ENCODE results near the gene TTLL3. TPM values are rescaled to one million over a fixed set of nuclear protein-coding genes. Genes with fewer than 3 reads are reported as not detected.
A peak's percentile ranks its signal among the peaks of the same experiment; 100 is the strongest.

TTLL3 gene
- total RNA-seq, 2 donors from 2014 or later: 21.6 to 35.0 TPM

DNA sequence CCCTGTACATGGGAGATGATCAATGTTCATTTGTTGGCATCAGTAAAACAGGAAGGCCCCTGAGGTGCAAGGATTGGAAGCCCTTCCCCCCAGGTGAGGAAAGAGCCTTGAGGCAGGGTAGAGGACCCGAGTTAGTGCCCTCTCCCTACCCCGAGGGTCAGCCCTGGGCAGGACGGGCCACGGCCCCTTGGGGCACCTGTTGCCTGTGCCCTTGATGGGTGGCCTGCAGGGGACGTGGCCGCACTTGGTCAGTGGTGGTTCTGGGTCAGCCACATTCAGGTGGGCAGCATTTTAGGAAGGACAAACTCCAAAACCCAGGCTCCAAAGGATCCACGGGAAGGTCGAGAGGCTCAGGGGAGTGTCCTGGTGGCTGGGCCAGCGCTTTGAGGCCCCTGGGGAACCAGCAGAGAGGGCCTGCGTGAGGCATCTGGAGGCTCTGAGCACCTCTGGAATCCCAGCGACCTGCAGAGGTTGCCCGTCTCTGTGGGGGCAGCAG lies 49.5 kb downstream of the TTLL3 start:
- Histone ChIP-seq H3K36me3 (ENCODE audit: control insufficient read depth, insufficient read depth, low read length) (no peaks in the 10 kb centered on the region), H3K4me1 (ENCODE audit: control insufficient read depth, insufficient read depth, low read length) (no peaks in the 10 kb centered on the region), H3K9me3 (ENCODE audit: control insufficient read depth, low read length) (no peaks in the 10 kb centered on the region), H3K9ac (ENCODE audit: extremely low read depth, low read length, poor library complexity, severe bottlenecking) (no peak overlapping the region), H3K4me3 (ENCODE audit: low read length) (no peak overlapping the region), H3K27me3 (ENCODE audit: control insufficient read depth, insufficient read depth, low read length, poor library complexity, severe bottlenecking) (no peaks in the 10 kb centered on the region), H3K27ac (ENCODE audit: low read depth, low read length) (no peak overlapping the region)
- Mint-ChIP-seq H3K27ac (no peak overlapping the region), H3K4me3 (no peak overlapping the region), H3K4me1 (peaks cover 13% of the 10 kb centered on the region), H3K27me3 (ENCODE audit: insufficient read depth) (peaks cover 9% of the 10 kb centered on the region), H3K9me3 (no peaks in the 10 kb centered on the region), H3K36me3 (ENCODE audit: low read depth) (no peaks in the 10 kb centered on the region)
- DNase-seq: no peak
- TF ChIP-seq, protein P1, sequence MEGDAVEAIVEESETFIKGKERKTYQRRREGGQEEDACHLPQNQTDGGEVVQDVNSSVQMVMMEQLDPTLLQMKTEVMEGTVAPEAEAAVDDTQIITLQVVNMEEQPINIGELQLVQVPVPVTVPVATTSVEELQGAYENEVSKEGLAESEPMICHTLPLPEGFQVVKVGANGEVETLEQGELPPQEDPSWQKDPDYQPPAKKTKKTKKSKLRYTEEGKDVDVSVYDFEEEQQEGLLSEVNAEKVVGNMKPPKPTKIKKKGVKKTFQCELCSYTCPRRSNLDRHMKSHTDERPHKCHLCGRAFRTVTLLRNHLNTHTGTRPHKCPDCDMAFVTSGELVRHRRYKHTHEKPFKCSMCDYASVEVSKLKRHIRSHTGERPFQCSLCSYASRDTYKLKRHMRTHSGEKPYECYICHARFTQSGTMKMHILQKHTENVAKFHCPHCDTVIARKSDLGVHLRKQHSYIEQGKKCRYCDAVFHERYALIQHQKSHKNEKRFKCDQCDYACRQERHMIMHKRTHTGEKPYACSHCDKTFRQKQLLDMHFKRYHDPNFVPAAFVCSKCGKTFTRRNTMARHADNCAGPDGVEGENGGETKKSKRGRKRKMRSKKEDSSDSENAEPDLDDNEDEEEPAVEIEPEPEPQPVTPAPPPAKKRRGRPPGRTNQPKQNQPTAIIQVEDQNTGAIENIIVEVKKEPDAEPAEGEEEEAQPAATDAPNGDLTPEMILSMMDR (conservative IDR thresholded peaks at IDR 0.05): no peak
- 91 to 97% methylated on average over 6 to 12 of the region's 12 CpGs for WGBS, 2 experiments (ENCODE audit: insufficient coverage in 1 of 2, insufficient read length in 1 of 2)

DNA sequence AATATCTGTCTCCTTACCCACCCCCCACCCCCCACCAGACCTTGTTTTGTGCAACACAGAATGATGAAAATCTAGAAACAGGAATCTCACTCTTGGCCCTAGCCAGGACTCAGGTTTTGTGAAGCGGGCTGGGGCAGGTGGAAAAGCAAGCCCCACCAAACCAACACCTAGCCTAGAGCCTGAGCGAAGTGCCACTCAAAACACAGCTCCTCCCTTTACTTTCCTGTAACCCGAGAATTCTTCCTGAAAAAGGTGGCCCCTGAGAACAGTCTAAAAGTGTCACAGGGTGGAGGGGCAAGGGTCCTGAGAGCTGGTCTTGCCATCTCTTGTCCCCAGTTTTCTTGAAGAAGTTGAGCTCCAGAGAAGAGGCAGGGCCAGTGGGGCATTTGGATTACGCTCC lies 51.1 kb downstream of the TTLL3 start:
- 85 to 100% methylated on average over 1 to 4 of the region's 4 CpGs for WGBS, 2 experiments (ENCODE audit: insufficient coverage in 1 of 2, insufficient read length in 1 of 2)

DNA sequence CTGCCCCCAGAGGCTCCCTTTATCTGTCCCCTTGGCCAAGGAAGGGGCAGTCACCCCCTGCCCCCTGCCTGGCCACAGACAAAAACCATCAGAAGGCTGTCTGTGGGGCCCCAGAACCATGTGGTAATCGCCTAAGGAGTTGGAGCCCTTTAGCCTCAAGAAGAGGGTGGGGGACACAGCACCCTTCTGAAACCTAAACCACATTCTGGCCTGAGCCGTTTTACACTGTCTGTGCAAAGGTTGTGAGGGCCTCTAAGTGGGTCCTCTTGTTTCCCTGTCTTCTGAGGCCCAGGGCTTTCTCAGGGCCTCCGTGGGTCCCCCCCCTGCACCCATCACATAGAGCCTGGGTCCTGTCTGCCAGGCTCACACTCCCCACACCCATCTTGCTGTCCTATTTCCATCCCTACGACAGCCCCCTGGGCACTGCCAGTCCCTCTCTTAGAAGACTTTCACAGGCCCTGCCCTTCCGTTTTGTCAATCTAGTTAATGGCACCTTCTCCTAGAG lies 51.6 kb downstream of the TTLL3 start:
- Mint-ChIP-seq H3K9me3 (no peaks in the 10 kb centered on the region), H3K36me3 (ENCODE audit: low read depth) (no peaks in the 10 kb centered on the region), H3K27ac (no peak overlapping the region), H3K27me3 (ENCODE audit: insufficient read depth) (peaks cover 9% of the 10 kb centered on the region), H3K4me3 (peak overlapping the region; percentile 52), H3K4me1 (peaks cover 12% of the 10 kb centered on the region)
- H3K4me1 ChIP-seq (ENCODE audit: control insufficient read depth, insufficient read depth, low read length): no peaks in the 10 kb centered on the region
- H3K27me3 ChIP-seq (ENCODE audit: control insufficient read depth, insufficient read depth, low read length, poor library complexity, severe bottlenecking): no peaks in the 10 kb centered on the region
- no peak overlapping the region for H3K27ac ChIP-seq (ENCODE audit: low read depth, low read length)
- no peaks in the 10 kb centered on the region for H3K9me3 ChIP-seq (ENCODE audit: control insufficient read depth, low read length)
- no peaks in the 10 kb centered on the region for H3K36me3 ChIP-seq (ENCODE audit: control insufficient read depth, insufficient read depth, low read length)
- DNase-seq: no peak
- TF ChIP-seq, protein P1 (conservative IDR thresholded peaks at IDR 0.05): no peak
- H3K4me3 ChIP-seq (ENCODE audit: low read length): no peak overlapping the region
- WGBS, 2 experiments (ENCODE audit: insufficient coverage in 1 of 2, insufficient read length in 1 of 2): 92 to 100% methylated on average over 3 to 5 of the region's 5 CpGs
- H3K9ac ChIP-seq (ENCODE audit: extremely low read depth, low read length, poor library complexity, severe bottlenecking): no peak overlapping the region

More for the DNA sequence above, 51.1 kb downstream of the TTLL3 start:
- Mint-ChIP-seq H3K4me3 (no peak overlapping the region), H3K27ac (no peak overlapping the region), H3K9me3 (no peaks in the 10 kb centered on the region), H3K27me3 (ENCODE audit: insufficient read depth) (peaks cover 9% of the 10 kb centered on the region), H3K36me3 (ENCODE audit: low read depth) (no peaks in the 10 kb centered on the region), H3K4me1 (peaks cover 12% of the 10 kb centered on the region)
- no peak for DNase-seq
- H3K9ac ChIP-seq (ENCODE audit: extremely low read depth, low read length, poor library complexity, severe bottlenecking): no peak overlapping the region
- no peaks in the 10 kb centered on the region for H3K9me3 ChIP-seq (ENCODE audit: control insufficient read depth, low read length)
- H3K27me3 ChIP-seq (ENCODE audit: control insufficient read depth, insufficient read depth, low read length, poor library complexity, severe bottlenecking): no peaks in the 10 kb centered on the region
- H3K36me3 ChIP-seq (ENCODE audit: control insufficient read depth, insufficient read depth, low read length): no peaks in the 10 kb centered on the region
- no peak overlapping the region for H3K4me3 ChIP-seq (ENCODE audit: low read length)
- TF ChIP-seq, protein P1 (conservative IDR thresholded peaks at IDR 0.05): no peak
- no peaks in the 10 kb centered on the region for H3K4me1 ChIP-seq (ENCODE audit: control insufficient read depth, insufficient read depth, low read length)
- no peak overlapping the region for H3K27ac ChIP-seq (ENCODE audit: low read depth, low read length)

Measured in endodermal cell (in vitro differentiated cells).